GM13976 (cell line): ENCODE results near the gene SCAPER.

Experiments
- DNase-seq: peaks from one replicate; pipeline ENCODE4 v3.0.0; 2012; ENCODE audit warnings: low spot score
- in situ Hi-C: fragments of 300-500 bp; cut with MboI; formaldehyde crosslinking; loops from one replicate; pipeline ENCODE4 v1.12.0; 2022; ENCODE audit warnings: low sequenced_read_pairs, mixed read lengths, inconsistent platforms; ENCODE audit not compliant: unreplicated experiment
- TF ChIP-seq, protein P1 (sequence below): IDR thresholded peaks from 2 replicates; pipeline ENCODE4 v1.5.1; 2012; ENCODE audit warnings: borderline replicate concordance, mild to moderate bottlenecking; ENCODE audit not compliant: insufficient read depth; ENCODE audit errors: extremely low read depth, missing control alignments, control extremely low read depth

The SCAPER gene

GRCh38 chr15:76381366-76381765 lies 523.8 kb downstream of the SCAPER start:
- DNase-seq, result no peak
- TF ChIP-seq, protein P1, sequence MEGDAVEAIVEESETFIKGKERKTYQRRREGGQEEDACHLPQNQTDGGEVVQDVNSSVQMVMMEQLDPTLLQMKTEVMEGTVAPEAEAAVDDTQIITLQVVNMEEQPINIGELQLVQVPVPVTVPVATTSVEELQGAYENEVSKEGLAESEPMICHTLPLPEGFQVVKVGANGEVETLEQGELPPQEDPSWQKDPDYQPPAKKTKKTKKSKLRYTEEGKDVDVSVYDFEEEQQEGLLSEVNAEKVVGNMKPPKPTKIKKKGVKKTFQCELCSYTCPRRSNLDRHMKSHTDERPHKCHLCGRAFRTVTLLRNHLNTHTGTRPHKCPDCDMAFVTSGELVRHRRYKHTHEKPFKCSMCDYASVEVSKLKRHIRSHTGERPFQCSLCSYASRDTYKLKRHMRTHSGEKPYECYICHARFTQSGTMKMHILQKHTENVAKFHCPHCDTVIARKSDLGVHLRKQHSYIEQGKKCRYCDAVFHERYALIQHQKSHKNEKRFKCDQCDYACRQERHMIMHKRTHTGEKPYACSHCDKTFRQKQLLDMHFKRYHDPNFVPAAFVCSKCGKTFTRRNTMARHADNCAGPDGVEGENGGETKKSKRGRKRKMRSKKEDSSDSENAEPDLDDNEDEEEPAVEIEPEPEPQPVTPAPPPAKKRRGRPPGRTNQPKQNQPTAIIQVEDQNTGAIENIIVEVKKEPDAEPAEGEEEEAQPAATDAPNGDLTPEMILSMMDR, result no peak
- in situ Hi-C loops, result no loop called here

DNA sequence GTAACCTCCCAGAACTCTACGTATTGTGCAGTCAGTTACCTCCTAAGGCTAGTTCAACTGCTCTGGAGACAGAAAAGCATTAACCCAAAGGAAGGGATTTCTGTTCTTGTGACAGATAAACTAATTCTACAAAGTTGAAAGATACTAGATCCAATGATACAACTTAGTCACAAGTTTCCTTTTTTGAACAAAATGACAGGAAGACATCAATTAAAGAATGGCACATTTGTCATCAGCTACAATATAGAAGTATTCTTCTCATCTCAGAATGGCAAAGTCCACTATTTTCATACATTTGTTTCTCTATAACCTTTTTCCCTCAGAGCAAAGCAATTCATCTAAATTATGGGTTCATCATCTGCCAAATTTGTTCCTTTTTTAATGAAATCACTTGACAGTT lies 524.9 kb downstream of the SCAPER start:
- TF ChIP-seq, protein P1, result no peak

DNA sequence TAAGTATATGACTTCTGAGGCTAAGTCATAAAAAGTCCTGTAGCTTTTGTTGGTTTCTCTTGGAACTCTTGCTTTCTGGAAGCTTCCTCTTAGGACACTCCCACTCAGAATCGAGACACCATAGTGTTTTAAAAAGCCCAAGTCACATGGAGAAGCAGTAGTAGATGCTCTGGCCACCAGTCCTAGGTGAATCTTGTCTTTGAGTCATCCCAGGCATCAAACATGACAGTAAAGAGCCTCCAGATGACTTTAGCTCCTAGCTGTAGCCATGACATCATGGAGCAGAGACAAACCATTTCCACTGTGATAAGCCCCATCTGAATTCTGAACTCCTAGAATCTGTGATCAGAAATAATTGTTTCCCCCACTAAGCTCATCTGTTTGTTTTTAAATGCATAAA lies 526.4 kb downstream of the SCAPER start:
- TF ChIP-seq, protein P1, result no peak
- DNase-seq, result no peak
- in situ Hi-C loops, result no loop called here

More for the DNA sequence above, 524.9 kb downstream of the SCAPER start:
- in situ Hi-C loops, result no loop called here
- no peak for DNase-seq

DNA sequence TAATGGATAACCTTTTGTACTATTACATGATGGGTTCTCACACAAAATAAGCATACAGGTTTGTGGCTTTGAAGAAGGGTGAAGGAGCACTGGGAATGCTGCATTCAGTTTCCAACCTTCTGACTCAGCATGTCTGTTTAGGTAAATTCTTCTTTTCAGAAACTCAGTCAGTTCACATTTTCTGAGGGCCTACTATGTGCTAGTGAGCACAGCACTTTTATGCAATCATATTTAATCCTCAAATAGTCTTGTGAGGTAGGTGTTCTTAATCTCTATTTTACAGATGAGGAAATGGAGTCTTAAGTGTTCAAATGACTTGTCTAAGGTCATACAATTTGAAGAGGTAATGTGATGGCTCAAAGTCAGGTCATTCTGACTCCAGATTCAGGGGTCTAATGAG lies 527.4 kb downstream of the SCAPER start:
- DNase-seq, result no peak
- in situ Hi-C loops, result no loop called here
- TF ChIP-seq, protein P1, result no peak

DNA sequence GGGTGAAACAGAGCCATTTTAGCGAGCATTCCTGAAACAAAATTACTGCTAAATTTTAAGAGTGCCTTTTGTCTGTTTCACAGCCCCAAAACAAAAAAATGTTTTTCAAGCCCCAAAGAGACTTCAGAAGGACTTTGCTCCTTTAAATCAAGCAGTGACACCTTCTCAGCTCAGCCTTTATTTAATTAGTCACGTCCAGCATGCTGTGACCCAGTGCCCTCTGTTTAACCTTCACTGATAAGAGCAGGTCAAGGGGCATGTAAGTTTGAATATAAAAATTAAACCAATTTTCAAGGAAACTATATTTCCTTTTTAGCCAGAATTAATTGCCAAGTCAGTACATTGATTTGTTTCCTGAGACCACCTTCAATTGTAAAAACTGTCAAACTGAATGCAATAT lies 527.9 kb downstream of the SCAPER start:
- in situ Hi-C loops, result no loop called here
- TF ChIP-seq, protein P1, result no peak
- DNase-seq, result no peak

DNA sequence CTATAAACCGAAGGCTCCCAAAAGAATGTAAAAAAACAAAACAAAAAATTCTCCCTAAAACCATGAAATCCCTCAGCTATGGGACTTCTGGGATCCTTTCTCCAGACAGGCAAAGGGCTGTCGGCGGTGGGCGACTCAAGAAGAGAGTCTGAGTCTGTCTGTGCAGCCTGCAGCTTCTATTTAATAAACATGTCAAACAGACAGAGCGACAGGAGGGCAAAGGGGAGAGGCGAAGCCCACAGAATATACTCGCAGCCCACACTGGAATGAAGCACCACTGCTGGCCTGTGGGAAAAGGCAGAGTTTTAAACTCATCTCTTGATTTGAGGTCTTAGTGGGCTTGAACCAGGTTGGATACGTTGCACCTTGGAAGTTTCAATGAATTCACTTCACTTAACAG lies 528.3 kb downstream of the SCAPER start:
- no peak for DNase-seq
- in situ Hi-C loops, result no loop called here
- TF ChIP-seq, protein P1, result no peak

DNA sequence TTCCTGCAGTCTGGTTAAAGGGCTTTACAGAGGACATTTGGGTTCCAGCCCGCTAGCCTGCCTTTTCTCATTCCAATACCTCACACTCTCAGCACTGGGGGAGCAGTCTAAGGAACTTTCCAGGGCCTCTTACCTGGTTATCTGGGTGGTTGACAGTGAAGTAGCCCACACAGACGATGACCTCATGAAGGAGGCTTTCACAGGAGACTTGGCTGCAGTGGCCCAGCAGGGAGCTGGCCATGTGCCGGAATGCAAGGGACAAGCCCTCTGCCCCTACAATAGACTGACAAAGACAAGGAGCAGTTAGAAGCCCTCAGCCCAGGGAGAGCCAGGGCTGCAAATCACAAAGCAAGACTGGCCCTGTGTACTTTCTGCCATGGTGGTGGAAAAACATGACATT lies 529.1 kb downstream of the SCAPER start:
- in situ Hi-C loops, result no loop called here
- DNase-seq, result no peak
- TF ChIP-seq, protein P1, result no peak
